HG02885 (cell line): ENCODE data around the gene ERMN.
"Not testable (repeated sequence)": the region's sequence is repeated elsewhere in the genome, so short reads cannot be mapped to it uniquely, and the experiment has no call there.

Experiments used
- ATAC-seq: cut with Tn5 transposase; IDR thresholded peaks from one replicate; pipeline ENCODE4 v1.9.1; 2021; ENCODE audit warnings: mild to moderate bottlenecking; ENCODE audit not compliant: unreplicated experiment, poor library complexity

The ERMN gene

GRCh38 chr2:157301307-157301706 is 24.3 kb downstream of the ERMN start:
- ATAC-seq: no peak

GRCh38 chr2:157296958-157297357 is 28.7 kb downstream of the ERMN start:
- no peak for ATAC-seq

DNA sequence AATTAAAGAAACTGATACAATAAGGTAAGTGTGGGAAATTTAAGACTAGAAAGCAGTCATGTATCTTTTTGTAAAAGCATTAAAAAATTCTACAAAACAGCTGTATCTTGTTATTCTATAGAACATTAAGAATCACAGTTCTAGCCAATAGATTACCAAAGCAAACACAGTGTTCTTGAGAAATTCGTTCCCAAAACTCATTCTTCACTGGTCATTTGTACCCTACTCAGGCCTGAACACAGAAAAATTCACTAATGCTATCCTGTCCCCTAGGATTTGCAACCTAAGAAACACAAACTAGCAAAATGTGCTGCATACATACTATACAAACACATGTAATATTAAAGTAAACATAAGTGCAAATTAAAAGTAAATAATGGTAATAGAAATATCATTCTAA is 29.1 kb downstream of the ERMN start:
- no peak for ATAC-seq

GRCh38 chr2:157292853-157293252 is 32.8 kb downstream of the ERMN start:
- ATAC-seq: no peak

DNA sequence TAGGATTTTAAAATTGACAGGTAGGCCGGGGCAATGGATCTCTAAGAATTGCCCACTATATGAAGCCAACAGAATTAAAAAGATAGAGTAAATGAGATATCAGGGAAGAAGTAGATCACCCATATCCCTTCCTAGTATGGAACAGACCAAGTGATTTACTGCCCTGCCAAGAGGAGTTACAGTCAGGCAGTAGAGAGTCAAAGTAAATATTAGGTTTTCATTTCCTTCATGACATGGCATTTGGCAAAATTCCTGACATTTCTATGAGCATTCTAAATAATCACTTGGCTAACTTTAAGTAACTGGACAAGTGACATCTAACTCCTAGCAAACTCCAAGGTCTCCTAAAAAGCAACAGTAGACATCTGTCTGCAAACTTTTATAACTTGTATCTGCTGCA is 34.6 kb downstream of the ERMN start:
- ATAC-seq: no peak

GRCh38 chr2:157290525-157290924 is 35.1 kb downstream of the ERMN start:
- no peak for ATAC-seq

DNA sequence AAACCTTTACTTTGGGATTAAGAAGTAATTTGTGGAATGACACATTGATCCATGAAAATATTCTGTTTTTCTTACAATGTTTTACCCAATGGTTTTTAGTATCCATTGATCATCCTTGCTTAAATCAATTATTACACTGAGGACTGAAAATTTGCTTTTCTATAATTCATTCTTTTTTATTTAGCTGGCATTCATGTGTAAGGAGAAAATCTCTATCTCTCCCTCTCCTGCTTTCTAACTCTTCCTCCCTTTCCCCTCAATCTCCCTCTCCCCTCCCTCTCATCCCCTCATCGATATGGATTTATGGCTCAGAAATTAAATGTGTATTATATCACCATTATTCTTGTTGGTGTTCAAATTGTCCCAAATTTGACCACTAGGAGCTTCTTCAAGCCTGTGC is 38.5 kb downstream of the ERMN start:
- ATAC-seq: no peak

DNA sequence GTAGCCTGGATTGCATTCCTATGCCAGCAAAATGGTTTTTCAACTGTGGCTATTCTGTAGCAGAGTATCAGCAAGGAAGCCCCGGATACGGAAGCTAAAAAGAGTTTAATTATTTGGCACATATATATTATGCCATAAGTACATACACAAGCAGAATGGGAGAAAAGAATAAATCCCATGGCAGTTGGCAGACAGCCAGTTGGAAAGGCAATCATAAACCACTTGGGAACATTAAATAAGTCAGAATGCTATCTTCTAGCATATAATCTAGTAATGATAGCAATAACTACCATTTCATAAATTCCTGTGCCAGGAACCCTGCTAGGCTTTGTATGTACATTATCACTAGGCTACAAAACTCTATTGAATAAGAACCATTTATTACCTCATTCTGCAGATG is 42.2 kb downstream of the ERMN start:
- ATAC-seq: no peak

DNA sequence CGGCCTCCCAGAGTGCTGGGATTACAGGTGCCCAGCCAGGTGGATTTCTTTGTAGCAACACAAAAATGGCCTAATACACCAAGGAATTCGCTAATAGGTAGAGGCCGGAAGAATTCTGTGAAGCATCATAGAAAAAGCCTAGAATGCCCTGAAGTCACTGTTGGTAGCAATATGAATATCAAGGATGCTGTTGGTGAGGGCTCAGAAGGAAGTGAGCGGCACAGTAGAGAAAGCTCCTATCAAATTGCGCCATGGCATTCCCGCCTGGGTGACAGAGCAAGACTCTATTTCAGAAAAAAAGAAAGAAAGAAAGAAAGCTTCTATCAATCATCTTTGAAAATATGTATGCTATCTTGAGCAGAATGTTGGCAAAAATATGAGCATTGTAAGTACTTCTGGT is 44.3 kb downstream of the ERMN start:
- ATAC-seq: no peak

DNA sequence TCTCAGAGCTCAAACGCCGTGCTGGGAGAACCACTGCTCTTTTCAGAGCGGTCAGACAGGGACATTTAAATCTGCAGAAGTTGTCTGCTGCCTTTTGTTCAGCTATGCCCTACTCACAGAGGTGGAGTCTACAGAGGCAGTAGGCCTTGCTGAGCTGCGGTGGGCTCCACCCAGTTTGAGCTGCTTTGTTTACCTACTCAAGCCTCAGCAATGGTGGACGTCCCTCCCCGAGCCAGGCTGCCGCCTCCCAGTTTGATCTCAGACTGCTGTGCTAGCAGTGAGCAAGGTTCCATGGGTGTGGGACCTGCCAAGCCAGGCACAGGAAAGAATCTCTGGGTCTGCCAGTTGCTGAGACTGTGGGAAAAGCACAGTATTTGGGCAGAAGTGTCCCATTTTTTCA is 46.3 kb downstream of the ERMN start:
- not testable (repeated sequence) for ATAC-seq

DNA sequence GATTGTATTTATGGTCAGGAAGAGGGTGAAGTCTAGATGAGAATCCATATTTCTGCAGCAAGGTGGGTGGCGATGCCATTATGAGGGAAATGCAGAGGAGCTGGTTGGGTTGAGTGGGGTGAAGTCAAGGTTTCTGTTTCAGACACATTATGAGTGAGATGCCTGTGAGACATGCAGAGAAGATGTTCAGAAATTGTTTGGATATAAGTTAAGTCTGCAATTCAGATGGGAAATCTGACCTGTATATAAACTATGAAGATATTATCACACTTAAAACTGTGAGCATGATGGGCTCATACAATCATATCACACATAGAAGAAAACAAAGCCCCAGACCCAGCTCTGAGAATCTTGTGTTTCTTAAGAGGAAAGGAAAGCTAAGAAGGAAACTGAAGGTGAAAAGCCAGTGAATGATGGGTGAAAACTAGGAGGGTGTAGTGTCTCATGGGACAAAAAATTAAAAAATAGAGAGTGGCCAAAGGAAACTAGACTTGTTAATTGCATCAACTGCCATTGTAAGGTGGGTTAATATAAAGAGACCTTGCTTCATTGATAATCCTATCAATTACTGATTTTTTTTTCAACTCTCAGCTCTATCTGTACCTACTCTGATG is 53.9 kb downstream of the ERMN start:
- ATAC-seq: no peak

DNA sequence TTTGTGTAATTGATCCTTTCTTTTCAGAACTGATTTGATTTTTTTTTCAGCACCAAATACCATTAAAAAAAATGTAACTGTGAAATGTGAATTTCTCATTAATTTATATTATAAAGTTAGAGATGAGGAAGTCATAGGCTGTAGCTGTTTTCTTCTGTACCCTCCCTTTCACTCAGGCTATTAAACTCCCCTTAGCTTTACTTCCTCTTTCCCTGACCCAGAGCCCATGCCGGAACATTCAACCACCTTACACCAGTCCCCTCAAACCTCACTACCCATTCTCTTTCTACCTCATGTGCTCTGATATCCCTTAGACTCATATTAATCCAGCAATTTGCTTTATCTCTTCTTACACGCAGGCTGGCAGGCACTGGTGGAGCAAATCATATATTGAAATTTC is 55.7 kb downstream of the ERMN start:
- ATAC-seq: peak; percentile 41

DNA sequence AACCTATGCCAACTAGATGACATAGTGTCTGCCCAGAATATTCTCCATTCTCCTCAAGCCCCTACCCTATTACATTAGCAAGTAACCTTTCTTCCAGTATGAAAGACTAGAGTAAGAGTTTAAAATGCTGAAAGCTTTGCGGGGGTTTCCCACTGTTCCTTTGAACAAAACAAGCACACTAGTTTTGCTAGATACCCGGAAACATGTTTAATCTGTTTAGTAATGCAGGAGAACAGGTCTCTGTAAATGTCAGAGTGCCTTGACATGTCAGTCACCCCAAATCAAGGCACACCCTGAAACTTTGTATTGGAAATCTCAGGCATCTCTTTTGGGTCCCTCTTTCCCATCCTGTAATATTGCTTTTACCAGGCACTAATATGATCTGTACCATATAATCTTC is 56.6 kb downstream of the ERMN start:
- ATAC-seq: no peak
